Activated CD4-positive, alpha-beta T cell treated with anti-CD3 and anti-CD28 coated beads, Interleukin-2, amount 10 ng/mL, durations not matched to agents 24 days and 14 days (primary cell): Measurements from ENCODE around the gene CTPS2. TPM values are rescaled to one million over a fixed set of nuclear protein-coding genes. Genes with fewer than 3 reads are reported as not detected.
"Not testable (repeated sequence)": the region's sequence is repeated elsewhere in the genome, so short reads cannot be mapped to it uniquely, and the experiment has no call there.

Source experiments
- DNase-seq: peaks from one replicate; pipeline ENCODE4 v3.0.0; 2022
- H3K27ac Mint-ChIP-seq: one replicate; pipeline ENCODE4 v1.8.0; 2022; ENCODE audit warnings: mild to moderate bottlenecking, mixed read lengths
- H3K27me3 Mint-ChIP-seq: one replicate; pipeline ENCODE4 v1.8.0; 2022; ENCODE audit warnings: mixed read lengths
- H3K36me3 Mint-ChIP-seq: one replicate; pipeline ENCODE4 v1.8.0; 2022; ENCODE audit warnings: low read depth, mild to moderate bottlenecking, mixed read lengths
- H3K4me1 Mint-ChIP-seq: one replicate; pipeline ENCODE4 v1.8.0; 2021; ENCODE audit warnings: mixed read lengths
- H3K4me3 Mint-ChIP-seq: one replicate; pipeline ENCODE4 v1.8.0; 2022; ENCODE audit warnings: mild to moderate bottlenecking, moderate library complexity, mixed read lengths
- H3K9me3 Mint-ChIP-seq: one replicate; pipeline ENCODE4 v1.8.0; 2021; ENCODE audit warnings: mixed read lengths
- intact Hi-C: fragments of 100-400 bp; cut with micrococcal nuclease; formaldehyde crosslinking; loops from one replicate; pipeline ENCODE4 v1.15.1; 2023
- total RNA-seq: library from RNA; stranded (reverse); gene quantifications from 2 replicates; pipeline ENCODE4 v1.2.3, GENCODE V29; 2022

Gene CTPS2
- total RNA-seq, 1 donor from 2014 or later: 6.6 TPM

DNA sequence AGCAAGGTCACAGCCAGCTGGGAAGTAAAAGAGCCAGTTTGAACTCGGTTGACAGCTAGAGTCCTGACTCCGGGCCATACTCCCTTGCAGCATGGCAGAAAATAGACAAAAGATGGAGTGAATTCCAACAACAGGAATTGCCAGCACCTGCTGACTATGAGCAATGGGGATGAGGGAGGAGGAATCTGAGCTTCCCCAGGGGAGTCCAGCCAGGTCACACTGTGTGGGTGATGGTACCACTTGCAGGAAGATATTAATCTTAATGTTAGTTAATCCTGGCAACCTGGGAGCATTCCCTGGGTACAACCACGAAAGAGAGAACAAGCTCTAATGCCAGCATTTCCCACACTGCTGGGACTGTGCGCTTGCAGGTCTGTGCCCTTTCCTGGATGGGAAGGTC is 110.6 kb downstream of the CTPS2 start:
- DNase-seq: no peak
- intact Hi-C loops: loop anchor here (5.0 kb wide), 1 partner anchor 120 kb away; no protein-coding TSS in a partner anchor
- H3K9me3 Mint-ChIP-seq: no peaks in the 10 kb centered on the region
- H3K4me3 Mint-ChIP-seq: no peak overlapping the region
- H3K27ac Mint-ChIP-seq: no peak overlapping the region
- peaks cover 14% of the 10 kb centered on the region for H3K4me1 Mint-ChIP-seq
- H3K27me3 Mint-ChIP-seq: no peaks in the 10 kb centered on the region
- no peaks in the 10 kb centered on the region for H3K36me3 Mint-ChIP-seq

DNA sequence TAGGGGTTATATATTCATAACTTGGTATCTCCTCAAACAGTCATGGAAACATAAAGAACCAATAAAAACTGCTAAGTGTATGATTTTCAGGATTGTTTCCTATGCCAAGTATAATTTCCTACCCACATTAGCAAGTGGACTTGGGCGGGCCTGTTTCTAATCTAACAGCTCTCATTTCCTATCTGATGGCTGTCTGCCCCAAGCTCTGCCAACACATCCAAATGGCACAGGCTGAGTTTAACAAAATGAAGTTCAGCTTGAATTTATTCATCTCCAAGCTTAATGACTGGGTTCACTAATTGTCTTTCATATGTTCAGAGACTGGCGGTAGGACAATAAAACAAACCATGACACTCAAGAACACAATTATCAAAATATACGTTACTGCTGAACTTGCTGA is 118.0 kb downstream of the CTPS2 start:
- Mint-ChIP-seq H3K4me1 (peaks cover 4% of the 10 kb centered on the region), H3K9me3 (no peaks in the 10 kb centered on the region), H3K27ac (no peak overlapping the region), H3K36me3 (peaks cover 8% of the 10 kb centered on the region), H3K4me3 (no peak overlapping the region), H3K27me3 (no peaks in the 10 kb centered on the region)
- intact Hi-C loops: no loop called here
- no peak for DNase-seq

DNA sequence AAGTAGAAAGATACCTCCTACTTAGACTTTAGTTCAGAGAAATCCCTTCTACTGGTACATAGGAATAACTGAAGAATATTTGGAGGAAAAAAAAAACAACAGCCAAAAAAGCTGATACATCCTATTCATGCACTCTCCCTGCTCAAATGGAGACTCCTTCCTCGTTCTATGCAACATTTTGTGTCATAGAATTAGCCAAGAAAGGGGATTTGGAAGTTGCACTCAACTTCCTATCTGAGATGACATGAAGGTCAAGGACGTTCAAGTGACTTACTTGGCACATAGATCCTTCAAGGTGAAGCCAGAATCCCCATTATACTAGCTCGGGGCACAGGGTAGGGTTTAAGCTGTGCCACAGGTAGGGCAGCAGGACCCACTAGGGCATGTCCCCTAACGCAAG is 118.7 kb downstream of the CTPS2 start:
- H3K27me3 Mint-ChIP-seq: no peaks in the 10 kb centered on the region
- no peak for DNase-seq
- H3K27ac Mint-ChIP-seq: no peak overlapping the region
- H3K9me3 Mint-ChIP-seq: no peaks in the 10 kb centered on the region
- no peak overlapping the region for H3K4me3 Mint-ChIP-seq
- H3K36me3 Mint-ChIP-seq: peaks cover 8% of the 10 kb centered on the region
- H3K4me1 Mint-ChIP-seq: peaks cover 4% of the 10 kb centered on the region
- intact Hi-C loops: no loop called here

DNA sequence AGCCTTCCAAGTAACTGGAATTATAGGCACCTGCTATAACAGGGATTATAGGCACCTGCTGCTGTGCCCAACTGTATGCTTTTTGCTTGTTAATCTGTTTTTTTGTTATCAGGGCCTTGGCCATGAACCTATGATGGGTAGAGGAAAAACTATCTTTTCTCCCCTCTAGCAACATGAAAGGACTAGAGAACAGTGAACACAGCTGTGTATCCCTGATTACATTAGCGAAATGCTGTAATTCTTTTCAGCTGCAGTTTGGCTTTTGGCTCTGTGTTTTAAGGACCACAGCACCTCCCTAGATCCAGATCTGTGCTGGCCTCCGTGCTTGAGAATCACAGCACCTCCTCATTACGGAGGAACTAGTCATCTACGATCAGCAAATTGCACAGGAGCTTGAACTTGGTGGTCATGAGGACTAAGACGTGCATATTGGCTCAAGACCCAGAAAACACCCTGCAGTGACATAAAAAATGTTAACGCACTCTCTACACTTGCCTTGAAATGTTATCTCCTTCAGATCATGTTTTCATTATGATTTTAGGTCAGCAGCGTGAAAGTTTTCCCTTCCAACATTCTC is 120.2 kb downstream of the CTPS2 start:
- H3K36me3 Mint-ChIP-seq: peaks cover 10% of the 10 kb centered on the region

DNA sequence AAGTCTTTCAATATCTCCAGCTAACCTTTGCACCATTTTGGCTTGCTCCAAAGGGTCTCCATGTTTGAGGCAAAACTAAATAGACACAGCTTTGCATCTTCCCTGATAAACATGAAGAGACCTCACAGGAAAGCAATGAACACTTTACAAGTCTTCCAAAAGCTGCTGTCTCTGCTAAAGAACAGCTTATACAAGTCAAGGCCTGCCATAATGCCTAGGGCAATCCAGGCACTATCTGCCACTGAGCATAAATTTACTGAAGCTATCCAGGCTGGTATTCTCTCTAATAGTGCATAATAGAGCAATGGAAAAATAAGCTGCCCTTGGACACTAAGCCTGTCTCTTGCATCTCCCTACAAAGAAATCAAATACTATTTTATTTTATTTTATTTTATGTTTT is 122.6 kb downstream of the CTPS2 start:
- intact Hi-C loops: loop anchor here (2.0 kb wide), 1 partner anchor 61 kb away; no protein-coding TSS in a partner anchor
- H3K9me3 Mint-ChIP-seq: no peaks in the 10 kb centered on the region
- H3K4me1 Mint-ChIP-seq: peaks cover 7% of the 10 kb centered on the region
- DNase-seq: no peak
- peaks cover 10% of the 10 kb centered on the region for H3K36me3 Mint-ChIP-seq
- H3K27ac Mint-ChIP-seq: no peak overlapping the region
- H3K4me3 Mint-ChIP-seq: no peak overlapping the region
- no peaks in the 10 kb centered on the region for H3K27me3 Mint-ChIP-seq

More for the DNA sequence above, 120.2 kb downstream of the CTPS2 start:
- H3K27ac Mint-ChIP-seq: no peak overlapping the region
- H3K4me1 Mint-ChIP-seq: peaks cover 7% of the 10 kb centered on the region
- no peak overlapping the region for H3K4me3 Mint-ChIP-seq
- intact Hi-C loops: no loop called here
- H3K9me3 Mint-ChIP-seq: no peaks in the 10 kb centered on the region
- DNase-seq: no peak
- no peaks in the 10 kb centered on the region for H3K27me3 Mint-ChIP-seq

DNA sequence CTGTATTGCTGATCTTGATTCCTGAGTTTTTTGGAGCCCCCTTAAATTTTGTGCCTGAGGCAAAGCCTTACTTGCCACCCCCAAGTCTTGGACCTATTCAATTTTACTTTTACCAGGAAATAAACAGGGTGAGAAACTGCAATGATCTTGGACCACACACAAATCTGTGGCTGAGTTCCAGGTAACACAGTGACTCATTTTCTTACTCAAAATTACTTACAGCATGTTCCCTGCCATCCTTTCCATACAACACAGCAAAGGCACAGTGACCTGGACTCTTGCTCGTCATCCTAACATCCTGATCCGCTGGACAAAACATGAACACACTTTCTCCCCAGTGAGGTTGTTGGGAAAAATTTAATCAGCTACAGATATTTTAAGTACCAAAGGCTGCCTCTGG is 123.3 kb downstream of the CTPS2 start:
- no peaks in the 10 kb centered on the region for H3K27me3 Mint-ChIP-seq
- H3K27ac Mint-ChIP-seq: no peak overlapping the region
- peaks cover 10% of the 10 kb centered on the region for H3K36me3 Mint-ChIP-seq
- no peak overlapping the region for H3K4me3 Mint-ChIP-seq
- intact Hi-C loops: loop anchor here (2.0 kb wide), 1 partner anchor 60 kb away; no protein-coding TSS in a partner anchor
- peaks cover 7% of the 10 kb centered on the region for H3K4me1 Mint-ChIP-seq
- DNase-seq: no peak
- no peaks in the 10 kb centered on the region for H3K9me3 Mint-ChIP-seq

DNA sequence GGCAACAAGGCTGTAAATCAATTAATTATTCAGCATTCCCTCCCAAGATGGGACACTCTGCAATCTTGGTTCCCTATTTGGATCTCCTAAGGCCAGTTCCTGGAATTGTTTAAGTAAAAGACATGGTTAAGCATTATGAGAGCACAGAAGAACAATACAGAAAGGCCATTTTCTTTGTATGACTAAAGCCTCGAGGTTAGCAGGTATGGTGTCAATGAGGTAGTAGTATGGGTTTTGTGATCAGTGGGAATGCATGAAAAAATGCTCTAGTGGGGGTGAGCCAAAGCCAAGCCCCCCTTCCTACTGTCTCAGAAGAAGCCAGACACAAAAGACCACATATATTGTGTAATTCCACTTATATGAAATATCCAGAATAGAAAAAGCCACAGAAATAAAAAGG is 124.2 kb downstream of the CTPS2 start:
- intact Hi-C loops: loop anchor here (2.0 kb wide), 1 partner anchor 59 kb away; no protein-coding TSS in a partner anchor
- no peaks in the 10 kb centered on the region for H3K27me3 Mint-ChIP-seq
- peaks cover 3% of the 10 kb centered on the region for H3K4me1 Mint-ChIP-seq
- peaks cover 10% of the 10 kb centered on the region for H3K36me3 Mint-ChIP-seq
- H3K9me3 Mint-ChIP-seq: peaks cover 3% of the 10 kb centered on the region
- DNase-seq: no peak
- no peak overlapping the region for H3K27ac Mint-ChIP-seq
- no peak overlapping the region for H3K4me3 Mint-ChIP-seq

DNA sequence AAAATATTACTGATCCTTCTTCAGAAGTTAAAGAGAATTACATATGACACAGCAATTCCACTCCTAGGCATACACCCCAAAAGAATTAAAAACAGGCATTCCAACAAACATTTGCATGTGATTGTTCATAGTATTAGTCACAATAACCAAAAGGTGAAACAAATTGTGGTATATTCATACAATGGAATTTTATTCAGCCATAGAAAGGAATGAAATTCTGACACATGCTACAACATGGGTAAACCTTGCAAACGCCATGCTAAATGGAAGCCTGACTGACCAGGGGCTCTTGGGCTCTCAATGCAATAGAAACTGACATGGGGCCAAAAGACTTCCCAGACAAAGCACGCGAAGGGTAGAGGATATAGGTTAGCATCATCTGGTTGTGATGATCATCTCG is 124.6 kb downstream of the CTPS2 start:
- peaks cover 3% of the 10 kb centered on the region for H3K4me1 Mint-ChIP-seq
- H3K36me3 Mint-ChIP-seq: peaks cover 10% of the 10 kb centered on the region

DNA sequence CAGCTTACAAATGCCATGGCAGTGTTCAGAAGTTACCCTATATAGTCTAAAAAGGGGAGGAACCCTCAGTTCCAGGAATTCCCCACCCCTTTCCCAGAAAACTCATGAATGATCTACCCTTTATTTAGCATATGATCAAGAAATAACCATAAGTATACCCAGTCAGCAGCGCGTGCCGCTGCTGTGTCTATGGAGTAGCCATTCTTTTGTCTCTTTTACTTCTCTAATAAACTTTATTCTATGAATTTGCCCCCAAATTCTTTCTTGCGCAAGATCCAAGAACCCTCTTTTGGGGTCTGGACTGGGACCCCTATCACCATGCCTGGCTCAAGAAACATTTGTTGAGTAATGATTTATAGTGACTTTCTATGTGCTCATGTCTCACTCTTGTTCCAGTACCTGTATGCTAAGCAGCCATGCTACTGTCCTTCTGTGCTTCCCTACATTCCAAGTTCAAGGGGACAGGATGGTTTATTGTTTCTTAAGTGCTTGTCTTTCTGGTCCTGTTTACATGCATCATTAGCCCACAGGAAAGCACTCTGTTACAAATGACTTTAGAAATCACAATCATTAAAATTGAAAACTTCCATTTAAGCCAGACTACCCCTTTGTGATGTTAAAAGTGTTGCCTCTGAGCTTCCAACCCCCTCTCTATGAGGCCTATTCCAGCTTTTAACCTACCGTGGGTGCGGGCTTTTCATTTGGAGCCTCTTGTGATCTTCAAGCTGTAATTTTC is 125.9 kb downstream of the CTPS2 start:
- H3K27ac Mint-ChIP-seq: no peak overlapping the region
- H3K36me3 Mint-ChIP-seq: peaks cover 6% of the 10 kb centered on the region
- intact Hi-C loops: no loop called here
- H3K4me3 Mint-ChIP-seq: no peak overlapping the region
- H3K27me3 Mint-ChIP-seq: no peaks in the 10 kb centered on the region
- no peak for DNase-seq
- peaks cover 8% of the 10 kb centered on the region for H3K9me3 Mint-ChIP-seq
- H3K4me1 Mint-ChIP-seq: peaks cover 3% of the 10 kb centered on the region

More for the DNA sequence above, 124.6 kb downstream of the CTPS2 start:
- DNase-seq: no peak
- intact Hi-C loops: loop anchor here (2.0 kb wide), 1 partner anchor 59 kb away; no protein-coding TSS in a partner anchor
- H3K27ac Mint-ChIP-seq: no peak overlapping the region
- no peak overlapping the region for H3K4me3 Mint-ChIP-seq
- H3K9me3 Mint-ChIP-seq: peaks cover 8% of the 10 kb centered on the region
- H3K27me3 Mint-ChIP-seq: no peaks in the 10 kb centered on the region

DNA sequence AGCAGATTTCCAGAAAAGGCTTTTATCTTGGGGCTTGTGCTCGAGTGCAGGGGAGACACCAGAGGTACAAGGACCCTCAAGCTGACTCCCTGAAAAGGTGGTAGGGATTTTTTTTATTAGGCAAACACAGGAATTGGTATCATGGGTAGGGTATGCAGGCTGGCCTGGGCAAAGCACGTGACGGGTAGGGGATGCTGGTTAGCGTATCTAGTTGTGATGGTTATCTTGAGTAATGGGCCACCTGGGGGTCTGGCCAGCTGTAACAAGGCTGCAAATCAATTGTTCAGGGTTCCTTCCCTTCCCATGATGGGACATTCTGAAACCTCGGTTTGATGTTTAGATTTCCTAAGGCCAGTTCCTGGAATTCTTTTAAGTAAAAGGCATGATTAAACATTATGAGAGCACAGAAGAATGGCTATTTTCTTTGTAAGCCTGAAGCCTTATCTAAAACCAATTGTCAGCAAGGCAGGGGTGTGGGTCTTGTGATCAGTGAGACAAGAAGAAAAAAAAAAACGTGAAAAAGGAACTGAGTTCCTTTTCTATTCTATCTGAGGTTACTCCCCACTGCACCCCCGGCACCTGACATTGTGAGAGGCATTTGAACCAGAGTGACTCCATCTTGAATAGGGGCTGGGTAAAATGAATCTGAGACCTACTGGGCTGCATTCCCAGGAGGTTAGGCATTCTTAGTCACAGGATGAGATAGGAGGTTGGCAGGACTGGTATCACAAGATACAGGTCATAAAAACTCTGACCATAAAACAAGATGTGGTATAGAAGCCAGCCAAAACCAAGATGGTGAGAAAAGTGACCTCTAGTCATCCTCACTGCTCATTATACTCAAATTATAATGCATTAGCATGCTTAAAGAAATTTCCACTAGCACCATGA is 126.7 kb downstream of the CTPS2 start:
- H3K36me3 Mint-ChIP-seq: peaks cover 3% of the 10 kb centered on the region
- H3K4me3 Mint-ChIP-seq: no peak overlapping the region
- H3K9me3 Mint-ChIP-seq: peaks cover 8% of the 10 kb centered on the region
- H3K27ac Mint-ChIP-seq: no peak overlapping the region
- no peaks in the 10 kb centered on the region for H3K27me3 Mint-ChIP-seq
- peaks cover 3% of the 10 kb centered on the region for H3K4me1 Mint-ChIP-seq
- DNase-seq: no peak
- intact Hi-C loops: no loop called here

DNA sequence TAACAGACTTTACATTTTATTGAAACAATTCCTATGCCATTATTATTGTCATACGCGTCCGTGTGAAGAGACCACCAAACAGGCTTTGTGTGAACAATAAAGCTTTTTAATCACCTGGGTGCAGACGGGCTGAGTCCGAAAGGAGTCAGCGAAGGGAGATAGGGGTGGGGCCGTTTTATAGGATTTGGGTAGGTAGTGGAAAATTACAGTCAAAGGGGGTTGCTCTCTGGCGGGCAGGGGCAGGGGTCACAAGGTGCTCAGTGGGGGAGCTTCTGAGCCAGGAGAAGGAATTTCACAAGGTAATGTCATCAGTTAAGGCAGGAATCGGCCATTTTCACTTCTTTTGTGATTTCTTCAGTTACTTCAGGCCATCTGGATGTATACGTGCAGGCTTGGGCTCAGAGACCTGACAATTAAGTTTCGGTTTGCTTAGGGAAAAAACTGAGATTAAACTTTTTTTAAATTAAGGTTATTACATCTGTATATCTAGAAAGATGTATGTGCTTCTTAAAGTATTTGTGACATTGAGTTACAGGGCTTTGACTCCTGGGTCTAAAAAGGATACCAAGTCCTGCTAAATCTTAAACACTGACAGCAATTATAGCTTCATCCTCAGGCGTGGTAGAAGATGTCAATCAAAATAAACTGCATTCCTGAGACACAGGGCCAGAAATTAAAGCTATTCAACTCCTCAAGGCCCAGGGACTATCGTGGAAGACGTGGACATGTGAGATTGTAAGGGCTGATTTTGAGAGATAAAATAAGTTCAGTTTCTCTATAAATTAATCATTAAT is 132.3 kb downstream of the CTPS2 start:
- H3K9me3 Mint-ChIP-seq: peaks cover 11% of the 10 kb centered on the region
- intact Hi-C loops, DNase-seq, H3K4me3 Mint-ChIP-seq, H3K4me1 Mint-ChIP-seq, H3K36me3 Mint-ChIP-seq, H3K27me3 Mint-ChIP-seq, H3K27ac Mint-ChIP-seq: not testable (repeated sequence)

DNA sequence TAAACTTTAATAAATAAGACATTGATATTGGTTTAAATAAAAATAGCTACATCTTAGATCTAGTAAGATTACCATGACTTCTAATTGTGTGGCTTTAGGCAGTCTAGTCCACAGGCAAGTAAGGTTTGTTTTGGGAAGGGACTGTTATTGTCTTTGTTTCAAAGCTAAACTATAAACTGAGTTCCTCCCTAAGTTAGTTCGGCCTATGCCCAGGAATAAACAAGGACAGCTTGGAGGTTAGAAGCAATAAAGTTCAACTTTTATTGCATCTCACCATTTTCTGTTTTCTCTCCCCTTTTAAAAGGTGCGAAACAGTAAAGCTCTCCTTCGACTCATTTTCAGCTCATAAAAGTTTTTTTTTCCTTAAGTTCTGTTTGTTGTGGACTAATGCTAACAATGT is 133.0 kb downstream of the CTPS2 start:
- intact Hi-C loops: no loop called here
- H3K27me3 Mint-ChIP-seq: no peaks in the 10 kb centered on the region
- H3K36me3 Mint-ChIP-seq: no peaks in the 10 kb centered on the region
- no peak for DNase-seq
- H3K9me3 Mint-ChIP-seq: peaks cover 11% of the 10 kb centered on the region
- H3K4me3 Mint-ChIP-seq: no peak overlapping the region
- H3K4me1 Mint-ChIP-seq: no peaks in the 10 kb centered on the region
- no peak overlapping the region for H3K27ac Mint-ChIP-seq

DNA sequence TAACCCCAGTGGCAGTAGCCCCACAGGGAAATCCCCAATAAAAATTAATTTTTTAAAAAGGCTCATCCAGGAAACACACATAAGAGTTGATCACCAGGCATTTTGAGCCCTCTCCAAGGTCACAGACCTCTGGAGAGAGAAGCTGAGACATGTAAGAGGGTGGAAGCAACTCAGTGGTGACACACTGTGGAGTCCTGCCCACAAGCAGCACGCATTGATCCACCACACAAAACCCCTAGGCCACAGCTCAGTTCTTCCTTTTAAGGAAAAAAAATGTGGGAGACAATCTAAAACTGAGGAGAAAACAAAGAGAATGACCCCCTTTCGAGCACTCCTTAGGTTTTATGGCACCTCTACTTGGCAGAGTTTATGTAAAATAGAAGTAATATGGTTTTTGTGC is 134.3 kb downstream of the CTPS2 start:
- DNase-seq: no peak
- no peak overlapping the region for H3K27ac Mint-ChIP-seq
- H3K36me3 Mint-ChIP-seq: no peaks in the 10 kb centered on the region
- H3K4me3 Mint-ChIP-seq: no peak overlapping the region
- peaks cover 7% of the 10 kb centered on the region for H3K9me3 Mint-ChIP-seq
- intact Hi-C loops: no loop called here
- H3K27me3 Mint-ChIP-seq: no peaks in the 10 kb centered on the region
- H3K4me1 Mint-ChIP-seq: no peaks in the 10 kb centered on the region
